GM19438 (cell line): ENCODE results near the gene CAND2.

Experiments
- ATAC-seq: cut with Tn5 transposase; IDR thresholded peaks from one replicate; pipeline ENCODE4 v1.9.1; 2021; ENCODE audit warnings: low read depth; ENCODE audit not compliant: unreplicated experiment

Gene CAND2

DNA sequence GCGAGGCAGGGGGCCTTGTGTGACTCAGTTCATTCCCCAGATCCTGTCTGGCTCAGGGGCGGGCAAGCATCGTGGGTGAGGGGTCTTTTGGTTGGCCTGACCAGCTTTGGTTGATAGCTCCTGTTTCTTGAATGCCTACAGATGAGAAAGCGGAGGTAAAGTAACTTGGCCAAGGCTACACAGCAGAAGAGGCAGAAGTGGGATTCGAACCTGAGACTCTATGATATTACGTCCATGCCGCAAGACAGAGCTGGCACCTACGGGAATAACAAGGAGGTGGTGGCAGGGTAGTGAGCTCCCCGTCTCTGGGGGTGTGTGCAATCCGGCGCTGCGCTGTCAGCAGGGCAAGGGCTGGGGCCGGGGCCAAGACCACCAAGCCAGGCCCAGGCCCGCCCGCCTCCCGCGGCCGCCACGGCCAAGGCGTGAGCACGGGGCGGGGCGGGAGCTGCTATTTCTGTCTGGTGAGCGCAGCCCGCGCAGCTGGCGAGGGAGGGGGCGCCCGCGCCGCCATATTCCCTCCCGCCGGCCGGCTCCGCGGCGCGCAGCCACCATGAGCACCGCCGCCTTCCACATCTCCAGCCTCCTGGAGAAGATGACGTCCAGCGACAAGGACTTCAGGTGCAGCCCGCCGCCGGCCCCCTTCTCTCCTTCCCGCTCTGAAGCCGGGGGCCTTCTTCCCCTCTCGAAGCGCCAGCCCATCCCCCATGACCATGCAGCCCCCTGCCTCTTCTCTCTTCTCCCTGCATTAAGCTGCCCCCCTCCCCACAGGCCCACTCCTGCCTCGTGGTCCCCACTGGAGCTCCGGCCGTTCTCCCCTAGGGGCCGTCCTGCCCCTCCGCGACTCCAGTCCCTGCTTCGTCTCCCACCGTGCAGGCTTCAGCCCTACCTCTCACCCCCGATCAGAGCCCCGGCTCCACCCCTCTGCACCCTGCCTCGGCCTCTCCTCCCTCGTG, at the start of gene CAND2:
Gene CAND2 (plus strand): TSS at position 510 of the 953 bp plus-strand sequence. CDS start 41 bp downstream, at position 551.
- no peak for ATAC-seq

GRCh38 chr3:12748477-12748876, 48.0 kb upstream of the CAND2 start:
- no peak for ATAC-seq

DNA sequence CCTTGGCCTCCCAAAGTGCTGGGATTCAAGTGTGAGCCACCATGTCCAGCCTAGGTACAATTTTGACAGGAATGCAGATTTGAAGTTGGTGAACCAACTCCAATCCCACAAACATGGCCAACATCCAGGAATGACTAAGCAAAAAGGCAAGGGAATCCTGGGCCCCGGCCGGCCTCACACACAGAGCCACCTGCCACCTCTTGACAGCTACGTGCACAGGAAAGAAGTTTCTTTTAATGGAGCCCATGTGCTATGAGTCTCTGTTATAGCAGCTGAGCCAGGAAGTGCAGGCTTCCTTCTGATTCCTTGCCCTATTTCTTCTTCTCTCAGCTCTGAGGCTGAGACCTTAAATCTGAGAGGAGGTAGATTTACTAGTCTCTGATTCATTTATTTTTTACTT, 46.3 kb upstream of the CAND2 start:
- no peak for ATAC-seq

DNA sequence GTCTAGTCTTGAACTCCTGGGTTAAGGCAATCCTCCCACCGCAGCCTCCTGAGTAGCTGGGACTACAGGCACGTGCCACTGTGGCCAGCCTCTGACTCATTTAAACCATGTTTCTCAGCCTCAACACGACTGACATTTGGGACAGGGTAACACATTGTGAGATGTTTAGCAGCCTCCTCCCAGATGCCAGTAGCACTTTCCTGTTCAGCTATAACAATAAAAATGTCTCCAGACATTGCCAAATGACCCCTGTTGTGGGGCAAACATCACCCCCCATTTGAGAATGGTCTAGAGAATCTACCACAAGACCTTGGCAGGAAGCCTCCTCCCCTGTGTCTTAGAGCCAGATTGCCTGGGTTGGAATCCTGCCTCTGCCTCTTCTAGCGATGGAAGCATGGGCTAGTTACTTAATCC, 45.8 kb upstream of the CAND2 start:
- no peak for ATAC-seq

DNA sequence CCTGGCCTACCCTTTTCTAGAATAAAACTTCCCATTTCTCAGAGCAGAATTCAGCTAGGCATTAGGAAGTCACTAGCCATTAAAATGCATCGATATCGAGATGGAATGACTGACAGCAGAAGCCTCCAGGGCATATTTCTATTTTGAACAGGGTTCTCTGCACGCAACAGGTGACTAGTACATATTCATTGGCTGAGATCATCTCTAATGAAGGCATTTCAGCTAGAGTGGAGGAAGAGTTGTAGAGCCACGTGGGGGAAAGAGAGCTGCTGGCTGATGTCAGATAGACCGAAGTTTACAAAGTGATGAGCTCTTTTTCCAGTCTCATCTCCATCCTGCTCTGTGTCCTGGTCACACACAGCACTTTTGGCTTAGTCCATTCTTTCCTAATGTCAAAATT, 44.9 kb upstream of the CAND2 start:
- ATAC-seq, result no peak

- no peak for ATAC-seq
Measured at GRCh38 chr3:12752102-12752501, 44.4 kb upstream of the CAND2 start.

DNA sequence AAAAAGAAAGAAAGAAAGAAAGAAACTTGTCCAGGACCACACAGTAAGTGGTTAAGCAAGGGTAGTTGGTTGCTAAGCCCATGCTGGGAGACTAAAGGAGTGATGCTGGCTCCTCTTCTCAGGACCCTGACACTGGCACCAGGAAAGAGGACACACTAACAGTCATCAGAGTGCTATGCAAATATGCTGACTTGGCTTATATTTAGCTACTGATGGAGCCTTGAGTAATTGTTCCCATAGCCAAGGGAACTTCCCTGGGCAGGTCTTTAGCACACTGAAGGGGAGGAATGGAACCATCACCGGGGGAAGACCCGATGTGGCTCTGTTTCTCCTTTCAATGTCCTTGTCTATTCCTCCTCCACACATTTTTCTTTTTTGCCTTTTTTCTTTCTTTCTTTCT, 43.7 kb upstream of the CAND2 start:
- no peak for ATAC-seq

GRCh38 chr3:12753275-12754028, 43.0 kb upstream of the CAND2 start:
- no peak for ATAC-seq

GRCh38 chr3:12754313-12754712, 42.2 kb upstream of the CAND2 start:
- no peak for ATAC-seq

DNA sequence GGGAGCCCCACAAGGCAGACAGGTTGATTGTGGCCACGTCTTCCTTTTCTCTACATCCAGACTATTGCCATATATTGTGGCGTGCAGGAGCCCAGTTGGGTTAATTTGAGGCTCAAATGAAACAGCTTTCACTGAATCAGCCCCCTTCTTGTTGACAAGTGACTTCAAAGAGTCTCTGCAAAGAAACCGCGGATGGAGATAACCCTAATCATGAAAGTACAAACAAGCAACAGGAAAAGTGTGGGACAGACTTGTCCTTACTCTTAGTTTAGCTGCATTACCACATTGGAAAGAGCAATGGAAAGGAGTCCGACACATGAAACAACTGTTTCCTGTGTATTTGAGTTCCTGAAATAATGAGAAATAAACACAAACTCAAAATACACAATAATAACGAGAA, 40.7 kb upstream of the CAND2 start:
- ATAC-seq, result no peak

DNA sequence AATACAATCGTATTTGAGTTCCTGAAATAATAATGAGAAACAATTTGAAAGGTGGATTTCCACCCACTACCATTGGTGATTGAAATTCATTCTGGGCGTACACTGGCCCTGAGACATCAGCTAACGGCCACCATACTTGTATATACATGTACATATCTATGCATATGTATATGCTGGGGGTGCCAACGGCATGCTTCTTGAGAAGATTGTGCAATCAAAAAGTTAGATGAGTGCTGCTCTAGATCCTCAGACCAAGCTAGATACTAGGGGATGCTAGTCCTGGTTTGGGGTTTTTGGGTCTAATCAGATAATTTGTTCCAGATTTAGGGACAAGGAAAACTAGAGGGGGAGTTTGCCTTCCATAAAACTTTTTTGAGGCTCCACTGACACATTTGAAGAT, 40.3 kb upstream of the CAND2 start:
- ATAC-seq, result no peak

GRCh38 chr3:12756635-12757034, 39.8 kb upstream of the CAND2 start:
- ATAC-seq, result no peak

DNA sequence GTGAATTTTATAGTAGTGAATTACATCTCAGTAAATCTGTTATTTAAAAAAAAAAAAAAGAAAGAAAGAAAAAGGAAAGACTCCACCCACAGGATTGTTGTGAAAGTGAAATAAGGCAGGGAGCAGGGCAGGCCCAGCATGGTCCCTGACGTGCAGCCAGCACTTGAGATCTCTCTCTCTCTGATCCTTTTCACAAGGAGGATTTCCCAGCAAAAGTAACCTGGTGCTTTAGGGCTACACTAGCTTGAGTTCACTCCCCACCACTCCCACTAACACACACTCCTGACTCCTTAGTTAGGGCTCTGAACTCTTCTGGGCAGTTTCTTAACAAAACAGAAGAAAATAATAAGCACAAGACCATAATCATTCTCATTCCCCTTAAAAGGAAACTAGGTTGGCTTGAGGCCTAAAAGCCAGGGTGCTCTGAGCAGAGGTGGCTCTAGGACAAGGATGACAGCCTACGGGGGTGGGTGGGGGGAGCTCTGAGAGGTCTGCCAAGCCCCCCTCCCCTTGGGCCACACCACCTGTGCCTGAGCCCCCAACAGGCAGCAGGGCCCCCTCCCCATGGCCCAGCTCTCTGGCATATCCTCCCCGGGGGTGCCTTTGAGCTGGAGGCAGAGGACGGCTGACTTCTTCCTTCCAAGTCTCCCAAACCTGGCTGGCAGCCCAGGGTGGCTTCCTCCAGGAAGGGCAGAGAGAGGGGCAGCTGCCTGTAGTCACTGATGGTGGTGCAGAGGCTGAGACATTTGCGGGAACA, 38.3 kb upstream of the CAND2 start:
- ATAC-seq, result no peak

DNA sequence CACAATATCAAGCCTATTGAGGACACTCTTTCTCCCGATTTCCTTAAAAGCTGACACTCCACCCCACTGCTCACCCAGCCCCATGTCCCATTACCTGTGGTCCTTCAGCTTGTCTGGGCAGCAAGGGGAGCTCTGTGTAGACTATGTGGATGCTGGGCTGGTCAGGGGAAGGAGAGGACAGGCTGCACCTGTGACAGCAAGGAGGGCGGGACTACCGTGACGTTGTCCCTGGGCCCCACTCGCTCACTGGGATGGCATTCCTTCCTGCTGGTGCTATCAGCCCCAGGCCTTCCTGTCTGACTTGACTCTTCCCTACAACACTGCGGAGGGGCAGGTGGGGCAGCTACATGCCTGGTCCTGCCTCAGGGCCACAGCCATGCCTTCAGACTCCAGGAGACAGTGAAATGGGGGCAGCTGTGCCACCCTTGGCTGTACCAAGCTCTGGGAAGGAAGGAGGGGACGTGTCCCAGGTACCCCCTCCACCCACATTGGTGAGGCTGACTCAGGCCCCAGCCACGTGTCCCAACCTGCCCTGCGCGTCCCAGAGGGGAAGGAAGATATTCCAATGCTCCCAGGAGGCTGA, 37.3 kb upstream of the CAND2 start, which contains the start of gene TMEM40:
Gene TMEM40 (minus strand): TSS at position 163 of the 583 bp plus-strand sequence. CDS start 9,427 bp downstream, outside the sequence.
- no peak for ATAC-seq

DNA sequence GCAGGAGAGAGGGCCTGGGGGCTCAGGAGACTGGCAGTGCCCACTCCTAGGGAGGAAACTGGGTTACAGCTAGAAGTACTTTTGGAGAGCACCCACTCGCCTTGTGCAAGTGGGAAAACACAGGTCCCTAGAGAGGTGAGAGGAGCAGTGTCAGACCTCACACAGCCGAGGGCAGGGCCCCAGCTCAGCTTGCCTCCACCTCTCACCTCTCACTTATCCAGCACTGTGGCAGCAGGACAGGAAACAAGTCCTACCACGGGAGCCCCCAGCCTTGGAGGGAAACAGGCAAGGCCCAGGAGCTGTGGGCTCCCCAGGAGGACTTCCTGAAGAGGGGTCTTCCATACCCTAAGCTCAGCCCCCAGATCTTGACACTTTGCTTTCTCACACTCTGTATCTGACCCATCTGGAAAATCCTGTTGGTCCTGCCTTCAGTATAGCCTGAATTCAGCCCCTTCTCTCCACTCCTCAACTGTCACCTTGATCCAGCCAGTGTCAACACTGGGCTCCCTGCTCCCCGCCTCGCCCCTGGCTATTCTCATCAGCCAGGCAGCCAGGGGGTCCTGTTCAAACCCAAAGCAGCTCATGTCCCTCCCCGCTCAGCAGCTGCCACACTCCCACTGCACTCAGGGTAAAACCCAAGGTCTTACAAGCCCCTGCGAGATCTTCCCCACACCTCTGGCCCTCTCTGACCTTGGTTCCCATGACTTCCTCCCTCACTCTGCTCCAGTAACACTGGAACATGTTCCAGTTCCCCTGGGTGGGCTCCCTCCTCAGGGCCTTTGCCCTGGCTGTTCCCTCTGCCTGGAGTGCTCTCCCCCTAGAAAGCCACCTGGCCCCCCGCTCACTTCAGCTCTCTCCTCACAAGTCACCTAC, 36.6 kb upstream of the CAND2 start:
- ATAC-seq, result no peak

GRCh38 chr3:12764171-12764776, 32.2 kb upstream of the CAND2 start:
- ATAC-seq, result no peak

DNA sequence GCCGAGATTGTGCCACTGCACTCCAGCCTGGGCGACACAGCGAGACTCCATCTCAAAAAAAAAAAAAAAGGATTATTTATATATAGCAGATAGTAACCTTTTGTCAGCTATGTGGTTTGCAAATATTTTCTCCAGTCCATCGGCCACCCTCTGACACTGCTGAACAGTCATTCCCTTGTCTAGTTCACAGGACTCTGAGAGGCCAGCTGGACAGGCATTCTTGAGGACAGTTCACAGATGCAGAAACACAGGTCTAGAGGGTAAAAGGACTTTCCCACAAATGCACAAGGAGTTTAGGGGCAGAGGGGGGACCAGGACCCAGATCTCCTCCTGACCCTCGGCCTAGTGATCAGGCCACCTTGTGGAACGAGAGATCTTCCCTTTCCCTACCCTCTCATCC, 29.9 kb upstream of the CAND2 start:
- no peak for ATAC-seq

GRCh38 chr3:12768579-12769527, 27.6 kb upstream of the CAND2 start:
- no peak for ATAC-seq
